ENCODE measurements around the gene EHMT2.
"Not testable (repeated sequence)": the region's sequence is repeated elsewhere in the genome, so short reads cannot be mapped to it uniquely, and the experiment has no call there.

The EHMT2 gene

GRCh38 chr6:31897612-31898382 is at the start of gene EHMT2:
Gene EHMT2 (minus strand): TSS chr6:31897698. CDS start chr6:31897677, 21 bp downstream.
- Mint-ChIP-seq H3K4me1 (ENCODE audit: low read depth) (peaks cover 39% of the 10 kb centered on the region), H3K27ac (peak within 1 kb of the TSS; percentile 96), H3K9me3 (no peaks in the 10 kb centered on the region), H3K4me3 (peak within 1 kb of the TSS; percentile 93), H3K36me3 (ENCODE audit: low read depth) (peaks cover 51% of the 10 kb centered on the region), H3K27me3 (no peaks in the 10 kb centered on the region)
- peak; percentile 89 for DNase-seq

- Mint-ChIP-seq H3K4me1 (ENCODE audit: low read depth) (peaks cover 8% of the 10 kb centered on the region), H3K27me3 (peaks cover 17% of the 10 kb centered on the region), H3K9me3 (no peaks in the 10 kb centered on the region), H3K4me3 (no peak overlapping the region), H3K27ac (no peak overlapping the region), H3K36me3 (ENCODE audit: low read depth) (peaks cover 17% of the 10 kb centered on the region)
- no peak for DNase-seq
Measured at GRCh38 chr6:31947070-31947675, 49.7 kb upstream of the EHMT2 start.

- peaks cover 8% of the 10 kb centered on the region for H3K4me1 Mint-ChIP-seq (ENCODE audit: low read depth)
- peaks cover 10% of the 10 kb centered on the region for H3K36me3 Mint-ChIP-seq (ENCODE audit: low read depth)
- peak overlapping the region; percentile 0 for H3K27ac Mint-ChIP-seq
Measured at GRCh38 chr6:31946370-31946885, 48.9 kb upstream of the EHMT2 start.

GRCh38 chr6:31945507-31946369 is 48.2 kb upstream of the EHMT2 start, which contains the start of gene CFB:
Gene CFB (plus strand): TSS chr6:31946095. CDS start chr6:31946222, 127 bp downstream.
- H3K27me3 Mint-ChIP-seq, result peaks cover 19% of the 10 kb centered on the region
- H3K9me3 Mint-ChIP-seq, result no peaks in the 10 kb centered on the region
- H3K4me1 Mint-ChIP-seq (ENCODE audit: low read depth), result peaks cover 8% of the 10 kb centered on the region
- peaks cover 3% of the 10 kb centered on the region for H3K36me3 Mint-ChIP-seq (ENCODE audit: low read depth)
- DNase-seq, result no peak
- peak within 1 kb of the TSS; percentile 41 for H3K27ac Mint-ChIP-seq
- no peak within 1 kb of the TSS for H3K4me3 Mint-ChIP-seq

More at GRCh38 chr6:31946370-31946885, 48.9 kb upstream of the EHMT2 start:
- peaks cover 19% of the 10 kb centered on the region for H3K27me3 Mint-ChIP-seq
- H3K4me3 Mint-ChIP-seq, result no peak overlapping the region
- H3K9me3 Mint-ChIP-seq, result no peaks in the 10 kb centered on the region
- no peak for DNase-seq

GRCh38 chr6:31945154-31945506 is 47.6 kb upstream of the EHMT2 start:
- peaks cover 19% of the 10 kb centered on the region for H3K27me3 Mint-ChIP-seq
- no peaks in the 10 kb centered on the region for H3K36me3 Mint-ChIP-seq (ENCODE audit: low read depth)
- H3K9me3 Mint-ChIP-seq, result no peaks in the 10 kb centered on the region
- H3K27ac Mint-ChIP-seq, result no peak overlapping the region
- no peak for DNase-seq
- no peak overlapping the region for H3K4me3 Mint-ChIP-seq
- H3K4me1 Mint-ChIP-seq (ENCODE audit: low read depth), result peaks cover 8% of the 10 kb centered on the region

- Mint-ChIP-seq H3K36me3 (ENCODE audit: low read depth) (no peaks in the 10 kb centered on the region), H3K27ac (no peak overlapping the region), H3K4me1 (ENCODE audit: low read depth) (peaks cover 8% of the 10 kb centered on the region), H3K9me3 (no peaks in the 10 kb centered on the region), H3K27me3 (peaks cover 19% of the 10 kb centered on the region), H3K4me3 (no peak overlapping the region)
- no peak for DNase-seq
Measured at GRCh38 chr6:31943742-31944141, 46.2 kb upstream of the EHMT2 start.

GRCh38 chr6:31940256-31940664 is 42.8 kb upstream of the EHMT2 start:
- DNase-seq, result no peak
- no peaks in the 10 kb centered on the region for H3K9me3 Mint-ChIP-seq
- no peaks in the 10 kb centered on the region for H3K36me3 Mint-ChIP-seq (ENCODE audit: low read depth)
- peaks cover 2% of the 10 kb centered on the region for H3K4me1 Mint-ChIP-seq (ENCODE audit: low read depth)
- H3K4me3 Mint-ChIP-seq, result no peak overlapping the region
- no peak overlapping the region for H3K27ac Mint-ChIP-seq
- peaks cover 18% of the 10 kb centered on the region for H3K27me3 Mint-ChIP-seq

- no peaks in the 10 kb centered on the region for H3K36me3 Mint-ChIP-seq (ENCODE audit: low read depth)
- peaks cover 7% of the 10 kb centered on the region for H3K27me3 Mint-ChIP-seq
- no peak overlapping the region for H3K4me3 Mint-ChIP-seq
- H3K4me1 Mint-ChIP-seq (ENCODE audit: low read depth), result no peaks in the 10 kb centered on the region
- no peak overlapping the region for H3K27ac Mint-ChIP-seq
- DNase-seq, result no peak
- H3K9me3 Mint-ChIP-seq, result no peaks in the 10 kb centered on the region
Measured at GRCh38 chr6:31935823-31936222, 38.3 kb upstream of the EHMT2 start.

- no peak overlapping the region for H3K27ac Mint-ChIP-seq
- no peaks in the 10 kb centered on the region for H3K4me1 Mint-ChIP-seq (ENCODE audit: low read depth)
- H3K4me3 Mint-ChIP-seq, result no peak overlapping the region
- no peaks in the 10 kb centered on the region for H3K36me3 Mint-ChIP-seq (ENCODE audit: low read depth)
- H3K27me3 Mint-ChIP-seq, result peaks cover 7% of the 10 kb centered on the region
- DNase-seq, result no peak
- H3K9me3 Mint-ChIP-seq, result no peaks in the 10 kb centered on the region
Measured at GRCh38 chr6:31935021-31935420, 37.5 kb upstream of the EHMT2 start.

- peaks cover 7% of the 10 kb centered on the region for H3K27me3 Mint-ChIP-seq
- no peaks in the 10 kb centered on the region for H3K9me3 Mint-ChIP-seq
- H3K4me1 Mint-ChIP-seq (ENCODE audit: low read depth), result no peaks in the 10 kb centered on the region
- no peak overlapping the region for H3K27ac Mint-ChIP-seq
- H3K36me3 Mint-ChIP-seq (ENCODE audit: low read depth), result no peaks in the 10 kb centered on the region
- no peak for DNase-seq
- H3K4me3 Mint-ChIP-seq, result no peak overlapping the region
Measured at GRCh38 chr6:31933537-31933936, 36.0 kb upstream of the EHMT2 start.

- not testable (repeated sequence) for H3K36me3 Mint-ChIP-seq (ENCODE audit: low read depth); H3K4me1 Mint-ChIP-seq (ENCODE audit: low read depth); H3K27ac Mint-ChIP-seq; H3K27me3 Mint-ChIP-seq; DNase-seq; H3K4me3 Mint-ChIP-seq; H3K9me3 Mint-ChIP-seq
Measured at GRCh38 chr6:31932137-31932536, 34.6 kb upstream of the EHMT2 start.

- Mint-ChIP-seq H3K9me3 (no peaks in the 10 kb centered on the region), H3K4me3 (no peak overlapping the region), H3K27me3 (peaks cover 7% of the 10 kb centered on the region), H3K36me3 (ENCODE audit: low read depth) (no peaks in the 10 kb centered on the region), H3K27ac (no peak overlapping the region), H3K4me1 (ENCODE audit: low read depth) (no peaks in the 10 kb centered on the region)
- no peak for DNase-seq
Measured at GRCh38 chr6:31930962-31931361, 33.5 kb upstream of the EHMT2 start.

GRCh38 chr6:31928672-31928939 is 31.1 kb upstream of the EHMT2 start:
- Mint-ChIP-seq H3K27ac (no peak overlapping the region), H3K4me3 (no peak overlapping the region)

GRCh38 chr6:31927863-31928671 is 30.6 kb upstream of the EHMT2 start:
- no peak overlapping the region for H3K27ac Mint-ChIP-seq
- peaks cover 3% of the 10 kb centered on the region for H3K27me3 Mint-ChIP-seq
- H3K4me3 Mint-ChIP-seq, result no peak overlapping the region
- no peaks in the 10 kb centered on the region for H3K4me1 Mint-ChIP-seq (ENCODE audit: low read depth)
- no peaks in the 10 kb centered on the region for H3K9me3 Mint-ChIP-seq
- H3K36me3 Mint-ChIP-seq (ENCODE audit: low read depth), result no peaks in the 10 kb centered on the region
- DNase-seq, result no peak

More at GRCh38 chr6:31928672-31928939, 31.1 kb upstream of the EHMT2 start:
- Mint-ChIP-seq H3K27me3 (peaks cover 7% of the 10 kb centered on the region), H3K4me1 (ENCODE audit: low read depth) (no peaks in the 10 kb centered on the region), H3K36me3 (ENCODE audit: low read depth) (no peaks in the 10 kb centered on the region), H3K9me3 (no peaks in the 10 kb centered on the region)
- no peak for DNase-seq

Data from activated T-cell treated with anti-CD3 and anti-CD28 coated beads, Interleukin-2, amount 50 U/mL, for 24 hours (primary cell).